Sigmoid colon (tissue), 7 donors: Measurements from ENCODE around the gene RNU1-4. TPM values are rescaled to one million over a fixed set of nuclear protein-coding genes. Genes with fewer than 3 reads are reported as not detected.
"Not testable (repeated sequence)": the region's sequence is repeated elsewhere in the genome, so short reads cannot be mapped to it uniquely, and the experiment has no call there.

ENCODE experiments used
- DNase-seq: peaks from one replicate; pipeline ENCODE4 v3.0.0-alpha.2; 2019
- H3K27ac ChIP-seq, 4 donors: fragments of 200-600 bp; sonication (generic); one replicate each; pipeline ENCODE4 v1.5.1; 2016 to 2019; ENCODE audit warnings: mild to moderate bottlenecking in 1 of 4
- H3K27me3 ChIP-seq, 3 donors: fragments of 200-600 bp; sonication (generic); one replicate each; pipeline ENCODE4 v1.5.1; 2019; ENCODE audit warnings: mild to moderate bottlenecking in 1 of 3
- H3K36me3 ChIP-seq, 4 donors: fragments of 200-600 bp; sonication (generic); one replicate each; pipeline ENCODE4 v1.5.1; 2016 to 2019
- H3K4me1 ChIP-seq, 4 donors: fragments of 200-600 bp; sonication (generic); one replicate each; pipeline ENCODE4 v1.5.1; 2017 to 2019
- H3K4me3 ChIP-seq, 4 donors: fragments of 200-600 bp; sonication (generic); one replicate each; pipeline ENCODE4 v1.5.1; 2017 to 2019; ENCODE audit warnings: mild to moderate bottlenecking in 2 of 4, moderate library complexity in 1 of 4
- H3K9me3 ChIP-seq, 4 donors: fragments of 200-600 bp in 3 of 4; sonication (generic) in 3 of 4; one replicate each; pipeline versions ENCODE4 v1.5.1 to v1.6.1; 2013 to 2019
- EP300 ChIP-seq, 4 donors: sonication (generic); formaldehyde crosslinking; IDR thresholded peaks; one replicate each; pipeline ENCODE4 v1.6.1; 2017; ENCODE audit warnings: antibody characterized with exemption in 4 of 4
- POLR2AphosphoS5 ChIP-seq, 4 donors: sonication (generic); formaldehyde crosslinking; IDR thresholded peaks; one replicate each; pipeline ENCODE4 v1.6.1; 2017; ENCODE audit warnings: antibody characterized with exemption in 4 of 4
- WGBS, 2 donors: extraction: QIAGEN DNeasy Blood & Tissue Kit; methylation state at CpG; one replicate each; pipeline ENCODE4 v1.1.7; 2013; 5-methylcytosine and 5-hydroxymethylcytosine counted together
- intact Hi-C: fragments of 100-400 bp; cut with DNase I; formaldehyde crosslinking; loops from one replicate; pipeline ENCODE4 v1.15.1; 2023
- polyA plus RNA-seq, 3 donors: library from polyadenylated mRNA; stranded (reverse); fragments of 200-250 nt; gene quantifications; one replicate each; pipeline ENCODE4 v1.2.3, GENCODE V29; 2013
- total RNA-seq, 4 donors: library from RNA; depleted of rRNA; stranded (reverse); fragments of >200 nt; gene quantifications; one replicate each; pipeline ENCODE4 v1.1.0, GENCODE V29; 2016
- donor health status: healthy with polysubstance abuse.
- donor health status: Bipolar disorder and iron deficiency.
- donor health status: healthy.

Gene RNU1-4
- total and polyA plus RNA-seq, 7 donors = under 0.01 TPM; not detected in 3

DNA sequence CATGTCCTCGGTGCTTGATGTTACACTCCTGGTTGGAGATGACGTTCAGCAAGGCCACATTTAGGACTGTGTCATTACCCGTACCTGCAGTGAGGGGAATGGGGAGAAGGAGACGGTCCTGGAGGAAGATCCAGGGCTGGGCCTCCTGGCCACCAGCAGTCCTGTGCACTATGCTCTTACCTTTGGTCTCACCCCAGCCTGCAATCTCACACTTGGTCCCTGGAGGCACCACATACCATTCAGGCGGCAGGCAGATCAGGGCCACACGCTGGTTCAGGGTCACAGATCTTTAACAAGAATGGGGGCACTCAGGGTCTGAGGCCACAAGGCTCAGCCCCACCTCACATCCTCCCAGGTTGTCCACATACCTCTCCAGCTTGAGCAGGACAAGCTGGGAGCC lies 17.3 kb downstream of the RNU1-4 start:
- H3K27ac ChIP-seq, H3K27me3 ChIP-seq, DNase-seq, intact Hi-C loops, H3K9me3 ChIP-seq, H3K36me3 ChIP-seq, H3K4me3 ChIP-seq, H3K4me1 ChIP-seq: not testable (repeated sequence)
- WGBS, 2 donors = 100% methylated on average over 2 of the region's 6 CpGs

DNA sequence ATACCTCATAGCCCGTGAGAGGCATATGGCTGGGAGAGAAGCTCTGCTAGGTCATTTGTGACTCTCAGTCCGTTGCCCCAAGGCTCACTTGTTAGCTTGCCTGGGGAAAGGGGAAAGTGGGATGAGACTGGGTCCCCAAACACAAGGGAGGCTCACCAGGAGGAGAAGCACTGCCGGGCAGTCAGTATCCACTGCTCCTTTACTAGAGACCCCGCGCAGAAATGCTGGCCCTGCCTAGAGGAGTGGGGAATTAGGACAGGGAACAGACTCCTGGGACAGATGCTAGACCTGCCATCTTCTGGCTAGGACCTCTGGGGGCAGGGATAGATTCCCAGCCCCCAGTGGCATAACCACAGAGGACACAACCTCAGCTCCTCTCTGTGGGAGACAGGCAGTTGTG lies 17.7 kb downstream of the RNU1-4 start:
- H3K4me1 ChIP-seq, H3K27ac ChIP-seq, H3K36me3 ChIP-seq, H3K9me3 ChIP-seq, DNase-seq, H3K27me3 ChIP-seq, intact Hi-C loops, H3K4me3 ChIP-seq: not testable (repeated sequence)
- WGBS, 2 donors = 71 to 88% methylated on average over 4 of the region's 5 CpGs

DNA sequence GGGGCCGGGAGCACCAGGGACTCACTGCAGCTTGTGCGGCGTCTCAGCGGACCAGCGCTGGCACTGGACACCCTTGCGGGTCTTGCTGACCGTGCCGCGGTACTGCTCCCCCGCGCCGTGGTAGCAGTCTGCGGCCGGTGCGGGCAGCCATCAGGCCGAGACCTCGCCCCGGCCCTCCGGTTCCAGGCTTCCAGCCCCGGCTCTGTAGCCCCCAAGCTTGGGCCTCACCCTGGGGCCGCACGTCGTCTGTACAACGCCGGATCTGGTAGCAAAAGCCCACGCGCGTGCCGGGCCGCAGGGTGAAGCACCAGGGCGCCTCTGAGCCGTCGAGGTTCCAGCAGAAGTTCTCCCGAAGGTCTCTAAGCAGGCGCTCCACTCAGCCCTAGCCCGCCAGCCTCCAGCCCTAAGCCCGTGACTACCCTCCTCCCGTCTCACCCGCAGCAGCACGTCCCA lies 18.8 kb downstream of the RNU1-4 start:
- H3K4me1 ChIP-seq, H3K36me3 ChIP-seq, H3K27me3 ChIP-seq, intact Hi-C loops, H3K9me3 ChIP-seq: not testable (repeated sequence)
- Histone ChIP-seq H3K27ac (peak overlapping the region in 1 of 4 donors; percentile 25), H3K4me3 (peak overlapping the region in 1 of 4 donors; percentile 15)
- peak; percentile 52 for DNase-seq
- WGBS, 2 donors = 31 to 51% methylated on average over 40 of the region's 40 CpGs

DNA sequence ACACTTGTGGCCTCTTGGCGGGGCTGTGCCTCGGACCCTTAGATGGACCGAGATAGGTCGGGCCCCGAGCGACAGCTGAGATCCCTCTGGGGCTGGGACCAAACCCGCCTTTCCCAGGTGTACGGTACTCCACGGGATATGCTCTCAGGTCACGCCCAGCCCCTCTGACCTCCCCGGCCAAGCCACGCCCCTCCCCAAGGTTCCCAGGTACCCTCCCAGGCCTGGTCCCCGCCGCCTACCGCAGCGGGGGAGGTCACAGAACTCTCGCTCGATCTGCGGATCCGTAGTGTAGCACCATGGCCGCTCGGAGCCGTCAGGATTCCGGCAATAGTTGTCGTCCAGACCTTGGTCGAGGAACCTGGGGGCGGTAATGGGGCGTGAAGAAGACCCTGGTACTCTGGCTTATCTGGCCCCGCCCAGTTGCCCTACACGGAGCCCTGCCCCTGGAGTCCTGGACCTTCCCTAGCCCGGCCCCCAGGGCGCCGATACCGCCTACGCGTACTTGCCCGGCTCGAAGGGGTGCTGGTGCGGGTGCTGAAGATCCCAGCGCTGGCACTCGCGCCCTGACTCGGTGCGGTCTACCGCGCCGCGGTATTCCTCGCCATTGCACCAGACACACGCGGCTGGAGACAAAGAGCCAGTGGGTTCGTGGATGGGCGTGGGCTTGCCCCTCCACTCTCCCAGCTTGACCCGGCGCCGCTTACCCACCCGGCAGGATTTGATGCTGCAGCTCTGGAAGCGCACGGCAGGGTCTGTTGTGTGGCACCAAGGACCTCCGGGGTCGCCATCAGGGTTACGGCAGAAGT lies 19.5 kb downstream of the RNU1-4 start:
- H3K36me3 ChIP-seq, intact Hi-C loops, H3K27ac ChIP-seq, H3K4me3 ChIP-seq, H3K27me3 ChIP-seq, H3K9me3 ChIP-seq, DNase-seq: not testable (repeated sequence)
- H3K4me1 ChIP-seq = peaks cover 0 to 12% (median 10%) of the 10 kb centered on the region in 4 donors
- WGBS, 2 donors = 56 to 60% methylated on average over 18 to 19 of the region's 62 CpGs

DNA sequence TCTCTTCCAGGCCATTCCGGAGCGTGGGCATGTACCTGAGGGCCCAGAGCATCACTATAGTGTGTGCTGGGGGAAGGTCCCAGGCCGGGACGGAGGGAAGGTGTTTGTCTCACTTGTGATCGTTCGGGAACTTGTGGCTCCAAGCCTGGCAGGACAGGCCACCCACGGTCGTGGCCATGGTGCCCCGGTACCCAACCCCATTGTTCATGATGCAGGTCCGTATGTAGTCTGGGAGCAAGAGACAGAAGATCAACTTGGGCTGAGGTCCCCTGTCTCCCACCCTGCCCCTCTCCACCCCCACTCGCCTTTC lies 20.1 kb downstream of the RNU1-4 start:
- 84 to 90% methylated on average over 8 of the region's 11 CpGs for WGBS, 2 donors
- H3K27ac ChIP-seq, H3K4me3 ChIP-seq, H3K27me3 ChIP-seq, H3K9me3 ChIP-seq, H3K36me3 ChIP-seq, DNase-seq, intact Hi-C loops: not testable (repeated sequence)
- peaks cover 0 to 18% (median 15%) of the 10 kb centered on the region in 4 donors for H3K4me1 ChIP-seq

DNA sequence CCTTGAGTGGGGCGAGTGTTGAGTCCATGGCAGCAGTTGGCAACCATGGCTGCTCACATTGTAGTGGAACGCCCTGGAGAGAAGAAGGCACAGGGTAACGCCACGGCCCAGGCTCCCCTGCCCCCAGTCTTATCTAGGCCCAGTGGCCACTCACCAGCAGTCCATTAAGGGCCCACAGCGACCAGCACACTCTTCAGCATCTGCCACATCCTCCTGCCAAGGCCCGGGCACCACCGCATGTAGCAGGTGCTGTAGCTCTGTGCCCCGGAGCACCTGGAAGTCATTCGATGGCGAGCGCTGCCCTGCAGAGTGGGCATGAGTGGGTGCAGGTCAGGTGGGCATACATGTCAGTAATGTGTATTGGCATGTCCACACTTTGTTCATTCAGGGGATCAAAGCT lies 20.5 kb downstream of the RNU1-4 start:
- DNase-seq = peak; percentile 63
- H3K27me3 ChIP-seq, H3K27ac ChIP-seq, H3K36me3 ChIP-seq, H3K4me3 ChIP-seq, intact Hi-C loops, H3K9me3 ChIP-seq: not testable (repeated sequence)
- 93 to 94% methylated on average over 11 of the region's 11 CpGs for WGBS, 2 donors
- peaks cover 2 to 22% (median 19%) of the 10 kb centered on the region in 4 donors for H3K4me1 ChIP-seq

DNA sequence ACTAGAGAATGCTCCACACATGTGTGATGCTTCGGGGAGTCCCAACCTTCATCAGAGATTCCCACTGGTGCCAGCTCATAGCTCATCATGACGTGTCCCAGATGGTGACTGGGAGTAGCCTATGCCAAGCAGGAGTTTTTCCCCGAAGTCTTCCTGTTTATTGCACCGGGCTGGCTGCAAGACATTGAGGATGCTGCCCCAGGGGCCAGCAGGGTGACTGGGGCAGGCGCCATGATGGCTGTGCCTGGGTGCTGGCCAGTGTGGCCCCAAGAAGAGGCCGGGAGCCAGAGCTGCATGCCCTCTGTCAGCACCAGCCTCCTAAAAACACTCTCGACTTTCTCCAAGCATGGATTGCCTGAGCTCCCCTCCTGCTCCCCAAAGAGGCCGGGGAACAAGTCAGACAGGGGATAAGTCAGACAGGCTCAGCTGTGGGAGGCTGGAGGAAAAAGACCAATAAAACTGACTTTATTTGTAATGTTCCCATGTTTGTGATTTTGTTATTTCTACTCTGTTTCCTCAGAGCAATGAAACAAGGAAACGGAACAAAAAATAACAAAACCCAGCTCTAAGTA lies 24.0 kb downstream of the RNU1-4 start:
- H3K4me1 ChIP-seq = peaks cover 2 to 34% (median 28%) of the 10 kb centered on the region in 4 donors
- intact Hi-C loops, H3K27me3 ChIP-seq, H3K9me3 ChIP-seq, H3K4me3 ChIP-seq, H3K36me3 ChIP-seq: not testable (repeated sequence)
- 21 to 58% methylated on average over 9 of the region's 9 CpGs for WGBS, 2 donors
- TF ChIP-seq EP300 (IDR thresholded peaks at IDR 0.05) (peak in 1 of 4 donors; percentile 5), POLR2AphosphoS5 (IDR thresholded peaks at IDR 0.05) (peak in 3 of 4 donors; percentile 8 to 52 (median 27))
- DNase-seq = peak; percentile 78
- peak overlapping the region in 3 of 4 donors; percentile 83 to 88 (median 84) for H3K27ac ChIP-seq

DNA sequence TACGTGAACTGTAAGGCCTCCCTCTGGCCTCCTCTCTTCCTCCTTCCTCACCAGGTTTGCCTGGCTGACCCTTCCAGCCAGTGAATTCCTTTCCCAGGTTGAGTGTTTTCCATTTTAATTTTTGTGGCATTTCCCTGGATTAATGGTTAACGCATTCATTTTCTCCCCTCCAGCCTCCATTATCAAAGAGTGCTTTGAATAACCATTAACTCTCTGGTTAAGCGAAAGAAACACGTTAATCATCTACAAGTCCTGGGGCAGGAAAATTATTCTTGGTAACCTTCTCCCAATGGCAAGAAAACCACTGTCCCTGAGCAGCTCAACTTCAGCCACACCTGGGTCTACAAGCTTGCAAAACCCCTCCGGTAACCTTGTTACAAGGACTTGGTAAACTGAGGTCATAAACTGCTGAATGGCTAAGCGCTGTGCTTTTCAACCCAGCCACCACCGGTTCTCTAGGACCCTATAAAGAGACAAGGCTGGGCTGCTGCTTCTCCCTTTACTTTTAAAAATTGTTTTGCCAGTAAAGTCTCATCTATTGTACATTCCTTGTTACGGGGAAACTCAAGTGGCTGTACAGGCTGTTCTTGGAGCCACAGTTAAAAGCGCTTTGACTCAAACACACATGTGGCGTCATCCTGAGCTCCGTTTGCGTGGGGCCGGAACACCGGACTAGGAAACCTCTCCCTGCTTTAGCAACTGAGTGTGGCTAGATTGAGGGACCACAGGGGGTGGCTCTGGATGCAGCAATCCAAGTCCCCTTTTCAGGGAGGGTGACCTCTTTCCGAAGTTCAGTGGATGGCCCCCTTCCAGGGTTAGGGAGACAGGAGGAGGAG lies 24.7 kb downstream of the RNU1-4 start:
- peak; percentile 94 for DNase-seq
- H3K9me3 ChIP-seq, H3K27me3 ChIP-seq, intact Hi-C loops, H3K36me3 ChIP-seq: not testable (repeated sequence)
- H3K27ac ChIP-seq = peak overlapping the region in 3 of 4 donors; percentile 83 to 88 (median 84)
- TF ChIP-seq EP300 (IDR thresholded peaks at IDR 0.05) = peak; percentile 93 to 100 (median 99)
- peak; percentile 70 to 94 (median 86) for TF ChIP-seq POLR2AphosphoS5 (IDR thresholded peaks at IDR 0.05)
- peaks cover 2 to 38% (median 29%) of the 10 kb centered on the region in 4 donors for H3K4me1 ChIP-seq
- peak overlapping the region; percentile 0 to 35 (median 28) for H3K4me3 ChIP-seq
- WGBS, 2 donors = 16 to 67% methylated on average over 15 of the region's 15 CpGs
